Spleen (tissue), 7 donors: Measurements from ENCODE around the gene AP1B1.

Source experiments
- POLR2A ChIP-seq, 3 donors: fragments of 450-650 bp; IDR thresholded peaks; one replicate each; pipeline ENCODE4 v1.5.1; 2017; ENCODE audit warnings: antibody characterized with exemption in 3 of 3, mild to moderate bottlenecking in 1 of 3
- POLR2AphosphoS5 ChIP-seq, 3 donors: sonication (generic); formaldehyde crosslinking; IDR thresholded peaks; one replicate each; pipeline ENCODE4 v1.5.1; 2017; ENCODE audit warnings: antibody characterized with exemption in 3 of 3
- TF ChIP-seq, protein P1 (sequence below), 11 experiments: fragments of 200-600 bp in 7 of 11; fragments of 450-650 bp in 4 of 11; sonication (generic) in 4 of 11; IDR thresholded peaks in 8 of 11; conservative IDR thresholded peaks in 3 of 11; 1 replicate in 7 of 11; 2 replicates in 4 of 11; pipeline versions ENCODE4 v1.4.0 to v1.8.0; 2016 to 2021; ENCODE audit warnings: antibody characterized with exemption in 11 of 11, inconsistent platforms in 4 of 11, mild to moderate bottlenecking in 1 of 11
- donor health status: DM: no; HTN: no; CAD: no; lungs with moderate emphysema.
- donor health status: DM: no; HTN: no; CAD: no.
- donor health status: DM: no; HTN: no; CAD: no.

DNA sequence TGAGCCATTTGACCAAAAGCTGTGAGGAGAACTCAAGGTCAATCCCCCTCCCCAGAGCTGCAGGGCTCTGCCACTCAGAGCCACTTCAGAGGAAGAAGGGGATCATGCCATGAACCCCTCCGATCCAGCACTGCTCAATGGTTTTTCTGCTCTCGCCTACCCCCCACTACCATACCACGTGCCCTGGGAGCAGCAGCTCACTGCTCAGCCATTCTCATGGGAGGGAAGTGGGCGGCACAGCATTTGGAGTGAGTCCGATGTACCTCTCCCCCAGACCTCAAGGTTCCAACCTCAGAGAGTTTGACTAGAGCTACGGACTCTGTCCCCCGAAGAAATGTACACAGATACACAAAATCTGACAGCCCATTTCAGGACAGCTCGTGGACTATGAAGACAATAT is 34.5 kb downstream of the AP1B1 start:
- TF ChIP-seq, protein P1, sequence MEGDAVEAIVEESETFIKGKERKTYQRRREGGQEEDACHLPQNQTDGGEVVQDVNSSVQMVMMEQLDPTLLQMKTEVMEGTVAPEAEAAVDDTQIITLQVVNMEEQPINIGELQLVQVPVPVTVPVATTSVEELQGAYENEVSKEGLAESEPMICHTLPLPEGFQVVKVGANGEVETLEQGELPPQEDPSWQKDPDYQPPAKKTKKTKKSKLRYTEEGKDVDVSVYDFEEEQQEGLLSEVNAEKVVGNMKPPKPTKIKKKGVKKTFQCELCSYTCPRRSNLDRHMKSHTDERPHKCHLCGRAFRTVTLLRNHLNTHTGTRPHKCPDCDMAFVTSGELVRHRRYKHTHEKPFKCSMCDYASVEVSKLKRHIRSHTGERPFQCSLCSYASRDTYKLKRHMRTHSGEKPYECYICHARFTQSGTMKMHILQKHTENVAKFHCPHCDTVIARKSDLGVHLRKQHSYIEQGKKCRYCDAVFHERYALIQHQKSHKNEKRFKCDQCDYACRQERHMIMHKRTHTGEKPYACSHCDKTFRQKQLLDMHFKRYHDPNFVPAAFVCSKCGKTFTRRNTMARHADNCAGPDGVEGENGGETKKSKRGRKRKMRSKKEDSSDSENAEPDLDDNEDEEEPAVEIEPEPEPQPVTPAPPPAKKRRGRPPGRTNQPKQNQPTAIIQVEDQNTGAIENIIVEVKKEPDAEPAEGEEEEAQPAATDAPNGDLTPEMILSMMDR (IDR thresholded peaks at IDR 0.05 in 8 of 11, conservative IDR thresholded peaks at IDR 0.05 in 3 of 11) = no peak
- no peak for TF ChIP-seq POLR2A (IDR thresholded peaks at IDR 0.05)
- TF ChIP-seq POLR2AphosphoS5 (IDR thresholded peaks at IDR 0.05) = no peak
